ENCODE results near the gene CHN2.
A peak's percentile ranks its signal among the peaks of the same experiment; 100 is the strongest.

The CHN2 gene

GRCh38 chr7:29194594-29195427 is at the start of gene CHN2:
Gene CHN2 (plus strand): TSS chr7:29194775.
- DNase-seq (ENCODE audit: low read depth), result peak; percentile 37

GRCh38 chr7:29145553-29146056 is 49.0 kb upstream of the CHN2 start:
- DNase-seq (ENCODE audit: low read depth), result no peak

- no peak for DNase-seq (ENCODE audit: low read depth)
These were observed 48.4 kb upstream of the CHN2 start, which contains the start of gene CPVL for GRCh38 chr7:29146057-29146706. Gene CPVL (minus strand): TSS chr7:29146537. CDS start chr7:29121061, 25,476 bp downstream.

- DNase-seq (ENCODE audit: low read depth), result no peak
These were observed 47.5 kb upstream of the CHN2 start for GRCh38 chr7:29146888-29147609.

GRCh38 chr7:29147821-29148220 is 46.8 kb upstream of the CHN2 start:
- DNase-seq (ENCODE audit: low read depth), result no peak

GRCh38 chr7:29149036-29149435 is 45.5 kb upstream of the CHN2 start:
- no peak for DNase-seq (ENCODE audit: low read depth)

DNA sequence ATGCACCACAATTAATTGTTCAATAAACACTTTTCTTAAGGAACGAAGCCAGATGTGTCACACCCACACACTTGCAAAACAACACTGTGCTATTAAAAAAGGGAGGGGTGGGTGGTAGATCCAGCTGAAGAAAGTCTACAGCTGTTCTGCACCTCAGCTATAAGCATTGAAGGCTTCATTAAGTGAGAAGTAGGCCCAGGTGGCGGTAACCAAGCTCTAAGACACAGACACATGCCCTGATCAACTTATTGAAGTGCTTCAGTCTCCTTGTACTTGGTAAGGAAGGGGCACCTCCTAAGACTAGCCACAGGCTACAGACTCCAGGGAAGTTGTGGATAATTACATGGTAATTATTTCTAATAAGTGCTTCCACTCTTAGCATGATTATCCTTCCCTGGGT is 43.7 kb upstream of the CHN2 start:
- no peak for DNase-seq (ENCODE audit: low read depth)

- no peak for DNase-seq (ENCODE audit: low read depth)
These were observed 40.5 kb upstream of the CHN2 start for GRCh38 chr7:29154076-29154475.

- no peak for DNase-seq (ENCODE audit: low read depth)
These were observed 37.6 kb upstream of the CHN2 start for GRCh38 chr7:29156907-29157452.

DNA sequence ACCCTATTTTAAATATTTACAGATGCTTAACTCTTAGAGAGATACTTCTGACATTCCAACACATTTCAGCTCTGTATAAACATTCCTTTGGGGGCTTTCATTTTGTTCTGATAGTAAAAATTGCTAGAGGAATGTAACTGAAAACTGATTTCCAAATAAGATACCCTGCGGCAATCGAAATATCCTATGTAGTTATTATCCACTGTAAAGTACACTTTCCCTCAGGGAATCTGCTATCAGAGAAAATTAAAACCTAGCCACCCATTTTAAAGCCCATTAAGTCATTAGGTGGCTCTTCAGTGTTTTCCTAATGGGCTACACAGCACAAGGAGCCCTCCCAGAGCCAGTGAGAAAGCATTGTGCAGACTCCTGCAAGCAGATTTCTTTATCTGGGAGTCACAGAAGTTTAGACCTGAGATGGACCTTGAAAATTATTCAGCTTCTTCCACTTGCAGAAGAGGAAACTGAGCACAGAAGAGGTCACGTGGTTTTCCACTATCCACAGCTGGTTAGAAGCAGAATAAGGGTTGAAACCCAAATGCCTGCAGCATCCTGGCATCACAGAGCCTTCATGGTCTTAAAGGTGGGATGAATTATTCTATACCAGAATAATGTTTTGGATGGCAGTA is 35.7 kb upstream of the CHN2 start:
- DNase-seq (ENCODE audit: low read depth), result no peak

- no peak for DNase-seq (ENCODE audit: low read depth)
These were observed 34.5 kb upstream of the CHN2 start for GRCh38 chr7:29160080-29160479.

DNA sequence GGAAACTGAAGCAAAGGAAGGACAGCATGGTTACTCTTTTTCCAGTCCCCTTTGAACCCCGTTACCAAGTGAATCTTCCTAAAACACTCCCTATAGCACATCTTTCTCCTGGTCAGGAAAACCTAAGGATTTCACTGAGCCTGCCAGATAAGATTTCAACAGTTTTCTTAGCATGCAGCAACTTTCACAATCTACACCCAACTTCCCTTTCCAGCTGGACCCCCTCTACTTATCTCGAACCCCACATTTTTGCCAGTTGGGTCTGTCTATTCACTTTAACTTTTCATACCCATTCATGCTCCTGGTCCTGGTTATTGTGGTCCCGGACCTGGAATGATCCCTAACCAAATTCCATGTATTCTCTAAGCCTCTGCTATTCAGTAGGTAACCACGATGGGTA is 33.3 kb upstream of the CHN2 start:
- no peak for DNase-seq (ENCODE audit: low read depth)

- no peak for DNase-seq (ENCODE audit: low read depth)
These were observed 32.0 kb upstream of the CHN2 start for GRCh38 chr7:29162577-29162976.

- DNase-seq (ENCODE audit: low read depth), result no peak
These were observed 30.7 kb upstream of the CHN2 start for GRCh38 chr7:29163854-29164253.

DNA sequence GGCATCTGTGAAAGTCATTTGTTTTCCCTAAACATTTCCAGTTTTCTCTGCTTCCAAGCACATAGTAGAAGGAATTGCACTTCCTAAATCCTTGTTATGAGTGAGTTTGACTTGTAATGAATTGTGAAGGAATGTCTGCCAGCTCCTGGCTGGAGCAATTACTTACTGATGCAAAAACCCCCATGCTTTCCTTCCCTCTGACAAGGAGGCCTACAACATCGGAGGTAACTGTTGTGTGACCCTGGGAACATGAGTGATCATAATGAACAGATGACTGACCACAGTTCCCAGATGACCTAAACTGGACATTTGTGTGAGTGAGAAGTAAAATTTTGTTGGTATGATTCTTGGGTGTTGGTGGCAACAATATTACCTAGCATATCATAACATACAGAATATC is 26.9 kb upstream of the CHN2 start:
- no peak for DNase-seq (ENCODE audit: low read depth)

DNA sequence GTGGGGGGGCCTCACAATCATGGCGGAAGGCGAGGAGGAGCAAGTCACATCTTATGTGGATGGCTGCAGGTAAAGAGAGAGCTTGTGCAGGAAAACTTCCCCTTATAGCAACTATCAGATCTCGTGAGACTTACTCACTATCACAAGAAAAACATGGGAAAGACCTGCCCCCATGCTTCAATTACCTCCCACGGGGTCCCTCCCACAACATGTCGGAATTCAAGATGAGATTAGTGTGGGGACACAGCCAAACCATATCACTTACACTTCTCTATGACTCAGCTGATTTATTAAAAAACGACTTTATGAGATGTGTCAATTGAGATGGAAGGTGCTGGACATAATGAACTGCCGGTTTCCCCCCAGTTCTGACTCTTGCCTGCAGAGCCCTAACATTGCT is 23.8 kb upstream of the CHN2 start:
- DNase-seq (ENCODE audit: low read depth), result no peak

DNA sequence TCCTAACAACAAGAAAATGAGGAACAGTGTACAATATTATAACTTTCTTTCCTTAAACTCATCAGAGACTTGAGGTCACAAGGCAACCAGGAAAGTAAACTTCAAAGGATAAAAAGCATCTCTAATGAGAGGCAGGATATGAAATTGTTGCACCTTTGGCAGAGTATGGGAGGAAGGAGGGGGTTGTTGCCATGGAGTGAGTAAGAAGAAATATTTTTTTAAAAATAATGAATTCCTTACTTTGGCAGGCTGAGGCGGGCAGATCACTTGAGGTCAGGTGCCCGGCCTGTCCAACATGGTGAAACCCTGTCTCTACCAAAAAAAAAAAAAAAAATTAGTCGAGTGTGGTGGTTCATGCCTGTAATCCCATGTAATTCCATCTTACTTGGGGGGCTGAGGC is 21.1 kb upstream of the CHN2 start:
- no peak for DNase-seq (ENCODE audit: low read depth)

DNA sequence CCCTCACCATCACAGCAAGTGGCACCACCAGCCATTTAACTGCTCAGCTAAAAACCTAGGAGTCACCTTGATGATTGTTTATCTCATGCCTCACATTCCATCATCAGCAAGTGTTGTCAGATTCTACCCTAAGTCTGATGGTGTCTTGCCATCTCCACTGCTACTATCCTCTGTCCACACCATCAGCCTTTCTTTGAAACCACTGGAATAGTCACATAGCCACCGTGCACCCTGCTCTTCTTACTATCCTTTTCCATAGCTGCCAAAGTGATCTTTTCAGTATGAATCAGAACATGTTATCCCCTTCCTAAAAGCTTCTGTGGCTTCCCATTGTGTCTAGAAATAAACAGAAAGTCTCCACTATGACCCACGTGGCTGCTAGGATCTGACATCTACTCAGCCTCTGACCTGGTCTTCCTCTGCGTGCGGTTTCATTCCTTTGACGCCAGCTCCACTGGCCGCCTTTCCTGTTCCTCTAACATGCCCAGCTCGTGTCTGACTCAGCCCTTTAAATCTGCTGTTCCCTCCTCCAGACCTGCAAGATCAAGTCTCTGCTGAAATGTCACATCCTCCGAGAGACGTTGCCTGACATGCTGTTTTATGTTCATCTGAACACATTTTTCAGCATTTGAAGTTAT is 16.5 kb upstream of the CHN2 start:
- no peak for DNase-seq (ENCODE audit: low read depth)

GRCh38 chr7:29179115-29179514 is 15.5 kb upstream of the CHN2 start:
- no peak for DNase-seq (ENCODE audit: low read depth)

- no peak for DNase-seq (ENCODE audit: low read depth)
These were observed 10.0 kb upstream of the CHN2 start for GRCh38 chr7:29184599-29184998.

GRCh38 chr7:29185613-29186012 is 9.0 kb upstream of the CHN2 start:
- no peak for DNase-seq (ENCODE audit: low read depth)

All from stimulated activated CD8-positive, alpha-beta memory T cell treated with anti-CD3 and anti-CD28 coated beads, Interleukin-4, amount 100 ng/mL, for 24 hours (primary cell).